CD4-positive, alpha-beta T cell treated with Interleukin-1 beta for 1 hour (primary cell): ENCODE results near the gene PALM3.
"Not testable (repeated sequence)": the region's sequence is repeated elsewhere in the genome, so short reads cannot be mapped to it uniquely, and the experiment has no call there.

Experiments
- DNase-seq, 2 donors: peaks; one replicate each; pipeline ENCODE4 v3.0.0-alpha.2; 2020 to 2022

The PALM3 gene

DNA sequence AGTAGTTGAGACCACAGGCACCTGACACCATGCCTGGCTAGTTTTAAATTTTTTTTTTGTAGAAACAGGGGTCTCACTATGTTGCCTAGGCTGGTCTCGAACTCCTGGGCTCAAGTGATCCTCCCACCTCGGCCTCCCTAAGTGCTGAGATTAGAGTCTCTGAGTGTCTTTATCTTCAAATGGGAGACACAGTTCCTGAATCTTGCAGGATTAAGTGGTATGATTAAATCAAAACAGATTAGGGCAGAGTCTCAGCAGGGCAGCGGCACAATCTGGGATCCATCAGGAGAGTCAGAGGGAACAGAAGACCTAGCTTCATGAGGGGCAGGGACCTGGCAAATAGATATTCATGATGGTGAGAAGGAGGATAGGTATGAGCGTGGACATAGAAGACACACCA lies 33.0 kb downstream of the PALM3 start:
- DNase-seq: no peak

DNA sequence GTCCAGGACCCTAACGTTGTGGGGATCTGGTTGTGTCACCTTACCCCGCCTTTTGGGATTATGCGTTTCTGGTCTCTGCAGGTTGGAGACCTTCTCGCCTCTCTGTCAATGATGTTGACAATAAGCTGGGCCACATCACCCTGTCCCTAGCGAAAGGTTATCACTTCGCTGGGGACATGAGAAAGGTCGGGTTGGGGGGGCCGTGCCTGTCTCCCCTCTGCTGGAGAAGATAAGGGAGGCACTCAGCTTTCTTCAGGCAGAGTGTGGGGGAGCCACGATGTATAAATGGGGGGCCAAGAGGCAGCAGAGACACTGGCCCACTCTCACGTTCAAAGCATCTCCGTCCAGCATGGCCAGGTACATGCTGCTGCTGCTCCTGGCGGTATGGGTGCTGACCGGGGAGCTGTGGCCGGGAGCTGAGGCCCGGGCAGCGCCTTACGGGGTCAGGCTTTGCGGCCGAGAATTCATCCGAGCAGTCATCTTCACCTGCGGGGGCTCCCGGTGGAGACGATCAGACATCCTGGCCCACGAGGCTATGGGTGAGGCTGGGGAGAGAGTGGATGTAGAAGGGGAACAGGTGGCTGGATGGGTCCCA lies 33.9 kb downstream of the PALM3 start, which contains the start of gene RLN3:
RLN3 (plus strand) TSS at position 293 of the 595 bp plus-strand sequence; CDS start at position 350, 57 bp downstream.
- no peak for DNase-seq

DNA sequence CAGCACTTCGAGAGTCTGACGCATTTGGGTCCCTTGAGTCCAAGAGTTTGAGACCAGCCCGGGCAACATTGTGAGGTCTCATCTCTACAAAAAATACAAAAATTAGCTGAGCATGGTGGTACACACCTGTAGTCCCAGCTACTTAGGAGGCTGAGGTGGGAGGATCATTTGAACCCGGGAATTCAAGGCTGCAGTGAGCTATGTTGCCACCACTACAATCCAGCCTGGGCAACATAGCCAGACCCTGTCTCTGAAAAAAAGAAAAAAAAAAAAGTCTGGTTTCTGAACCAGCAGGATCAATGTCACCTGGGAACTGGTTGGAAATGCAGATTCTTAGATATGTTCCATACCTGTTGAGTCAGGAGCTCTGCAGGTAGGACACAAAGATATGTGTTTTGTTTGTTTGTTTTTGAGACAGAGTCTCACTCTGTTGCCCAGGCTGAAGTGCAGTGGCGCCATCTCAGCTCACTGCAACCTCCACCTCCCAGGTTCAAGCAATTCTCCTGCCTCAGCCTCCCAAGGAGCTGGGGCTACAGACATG lies 35.2 kb downstream of the PALM3 start:
- not testable (repeated sequence) for DNase-seq

DNA sequence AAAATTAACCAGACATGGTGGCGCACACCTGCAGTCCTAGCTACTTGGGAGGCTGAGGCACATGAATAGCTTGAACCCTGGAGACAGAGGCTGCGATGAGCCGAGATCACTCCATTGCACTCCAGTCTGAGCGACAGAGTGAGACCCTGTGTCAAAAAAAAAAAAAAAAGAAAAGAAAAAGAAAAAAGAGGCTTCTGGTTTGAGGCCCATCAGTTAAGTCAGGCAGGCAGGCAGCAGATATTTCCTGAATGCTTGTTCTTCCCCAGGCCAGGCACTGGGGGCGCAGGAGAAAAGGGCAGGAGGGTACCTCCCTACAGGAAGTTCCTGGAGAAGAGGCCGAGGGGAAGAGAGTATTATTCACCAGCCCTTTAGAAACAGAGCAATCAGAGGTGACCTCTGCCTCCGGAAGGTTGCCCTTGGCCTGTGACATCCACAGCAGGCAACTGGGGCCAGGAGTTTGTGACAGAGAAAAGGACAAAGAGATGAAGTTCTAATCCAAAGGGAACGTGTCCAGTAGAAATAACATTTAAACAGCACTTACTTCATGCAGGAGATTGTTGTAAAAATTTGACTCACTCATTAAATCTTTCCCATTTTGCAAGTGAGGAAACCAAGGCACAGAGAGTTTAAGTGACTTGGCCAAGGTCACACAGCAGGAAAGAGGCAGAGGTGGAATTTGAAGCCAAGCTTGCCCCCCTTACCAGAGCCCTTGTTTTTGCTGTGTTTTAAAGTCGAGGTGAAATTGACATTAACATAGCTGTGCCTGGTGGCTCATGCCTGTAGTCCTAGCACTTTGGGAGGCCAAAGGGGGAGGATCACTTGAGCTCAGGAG lies 38.3 kb downstream of the PALM3 start:
- DNase-seq: peak; percentile 25 to 52

DNA sequence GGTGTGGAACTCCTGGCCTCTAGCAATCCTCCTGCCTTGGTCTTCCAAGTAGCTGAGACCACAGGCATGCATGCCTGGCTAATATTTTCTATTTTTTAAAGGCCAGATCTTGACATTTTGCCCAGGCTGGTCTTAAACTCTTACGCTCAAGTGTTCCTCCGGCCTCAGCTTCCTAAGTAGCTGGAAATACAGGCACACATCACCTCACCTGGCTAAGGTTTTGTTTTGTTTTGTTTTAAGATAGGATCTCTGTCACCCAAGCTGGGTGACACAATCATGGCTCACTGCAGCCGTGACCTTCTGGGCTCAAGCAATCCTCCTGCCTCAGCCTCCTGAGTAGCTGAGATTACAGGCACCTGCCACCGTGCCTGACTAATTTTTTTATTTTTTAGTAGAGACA lies 39.4 kb downstream of the PALM3 start:
- DNase-seq: no peak

DNA sequence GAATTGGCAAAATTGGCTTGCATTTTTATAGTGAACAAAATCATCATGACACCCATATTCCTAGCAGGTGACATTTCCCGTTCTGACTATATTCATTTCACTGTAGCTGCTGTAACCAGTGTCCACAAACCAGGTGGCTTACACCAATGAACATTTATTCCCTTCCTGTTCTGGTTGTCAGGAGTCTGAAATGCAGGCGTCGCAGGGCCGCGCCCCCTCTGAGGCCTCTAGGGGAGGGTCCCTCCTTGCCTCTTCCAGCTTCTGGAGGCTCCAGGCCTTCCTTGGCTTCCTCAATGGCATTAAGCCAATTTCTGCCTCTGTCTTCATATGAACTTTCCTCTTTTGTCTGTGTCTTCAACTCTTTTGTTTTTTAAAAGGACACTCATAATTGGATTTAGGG lies 40.4 kb downstream of the PALM3 start:
- no peak for DNase-seq

DNA sequence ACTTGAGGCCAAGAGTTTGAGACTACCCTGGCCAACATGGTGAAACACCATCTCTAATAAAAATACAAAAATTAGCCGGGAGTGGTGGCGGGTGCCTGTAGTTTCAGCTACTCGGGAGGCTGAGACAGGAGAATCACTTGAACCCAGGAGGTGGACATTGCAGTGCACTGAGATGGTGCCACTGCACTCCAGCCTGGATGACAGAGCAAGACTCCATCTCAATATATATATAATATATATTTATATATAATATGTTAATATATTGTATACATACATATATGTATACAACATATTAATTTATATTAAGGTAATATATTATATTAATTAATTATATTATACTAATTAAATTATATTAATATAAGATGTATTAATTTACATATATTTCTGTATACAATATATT lies 42.1 kb downstream of the PALM3 start:
- DNase-seq: not testable (repeated sequence)

DNA sequence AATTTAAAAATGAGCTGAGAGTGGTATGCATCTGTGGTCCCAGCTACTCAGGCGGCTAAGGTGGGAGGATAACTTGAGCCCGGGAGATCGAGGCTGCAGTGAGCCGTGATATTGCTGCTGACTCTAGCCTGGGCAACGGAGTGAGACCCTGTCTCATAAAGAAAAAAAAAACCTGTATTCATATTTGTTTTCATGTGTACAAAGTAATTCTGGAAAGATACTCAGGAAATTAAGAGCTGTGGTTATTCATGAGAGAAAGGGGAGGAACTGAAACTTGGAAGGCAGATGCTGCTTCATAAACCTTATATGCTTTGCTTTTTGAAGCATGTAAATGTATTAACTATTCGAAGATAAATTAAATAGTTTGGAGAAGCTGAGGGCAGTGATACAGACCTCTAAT lies 42.8 kb downstream of the PALM3 start:
- no peak for DNase-seq

DNA sequence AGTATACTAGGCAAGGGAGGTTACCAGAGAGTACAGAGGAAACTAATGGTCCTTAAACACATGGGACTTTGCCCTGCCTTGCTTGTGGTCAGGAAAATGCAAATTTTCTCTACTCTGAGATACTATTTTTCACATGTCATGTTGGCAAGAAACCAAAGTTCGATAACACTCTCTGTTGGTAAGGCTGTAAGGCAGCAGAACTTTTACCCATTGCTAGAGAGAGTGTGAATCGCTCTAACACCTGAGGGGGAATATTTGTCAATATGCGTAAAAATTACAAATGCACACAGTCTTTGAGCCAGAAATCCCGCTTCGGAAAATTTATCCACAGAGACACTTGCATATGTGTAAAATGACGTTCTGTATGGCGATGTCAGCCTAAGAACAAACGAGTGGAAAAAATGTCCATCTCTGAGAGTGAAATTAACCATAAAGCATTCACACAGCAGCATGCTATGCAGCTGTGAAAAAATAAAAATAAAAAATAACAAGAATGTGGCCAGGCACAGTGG lies 46.3 kb downstream of the PALM3 start:
- no peak for DNase-seq

DNA sequence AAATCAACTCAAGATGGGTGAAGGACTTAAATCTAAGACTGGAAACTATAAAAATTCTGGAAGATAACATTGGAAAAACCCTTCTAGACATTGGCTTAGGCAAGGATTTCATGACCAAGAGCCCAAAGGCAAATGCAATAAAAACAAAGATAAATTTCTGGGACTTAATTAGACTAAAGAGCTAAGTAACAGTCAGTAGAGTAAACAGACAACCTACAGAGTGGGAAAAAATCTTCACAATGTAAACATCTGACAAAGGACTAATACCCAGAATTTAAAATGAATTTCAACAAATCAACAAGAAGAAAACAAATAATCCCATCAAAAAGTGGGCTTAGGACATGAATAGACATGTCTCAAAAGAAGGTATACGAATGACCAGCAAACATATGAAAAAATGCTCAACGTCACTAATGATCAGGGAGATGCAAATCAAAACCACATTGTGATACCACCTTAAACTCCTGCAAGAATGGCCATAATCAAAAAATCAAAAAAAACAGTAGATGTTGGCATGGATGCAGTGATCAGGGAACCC lies 49.4 kb downstream of the PALM3 start:
- no peak for DNase-seq

DNA sequence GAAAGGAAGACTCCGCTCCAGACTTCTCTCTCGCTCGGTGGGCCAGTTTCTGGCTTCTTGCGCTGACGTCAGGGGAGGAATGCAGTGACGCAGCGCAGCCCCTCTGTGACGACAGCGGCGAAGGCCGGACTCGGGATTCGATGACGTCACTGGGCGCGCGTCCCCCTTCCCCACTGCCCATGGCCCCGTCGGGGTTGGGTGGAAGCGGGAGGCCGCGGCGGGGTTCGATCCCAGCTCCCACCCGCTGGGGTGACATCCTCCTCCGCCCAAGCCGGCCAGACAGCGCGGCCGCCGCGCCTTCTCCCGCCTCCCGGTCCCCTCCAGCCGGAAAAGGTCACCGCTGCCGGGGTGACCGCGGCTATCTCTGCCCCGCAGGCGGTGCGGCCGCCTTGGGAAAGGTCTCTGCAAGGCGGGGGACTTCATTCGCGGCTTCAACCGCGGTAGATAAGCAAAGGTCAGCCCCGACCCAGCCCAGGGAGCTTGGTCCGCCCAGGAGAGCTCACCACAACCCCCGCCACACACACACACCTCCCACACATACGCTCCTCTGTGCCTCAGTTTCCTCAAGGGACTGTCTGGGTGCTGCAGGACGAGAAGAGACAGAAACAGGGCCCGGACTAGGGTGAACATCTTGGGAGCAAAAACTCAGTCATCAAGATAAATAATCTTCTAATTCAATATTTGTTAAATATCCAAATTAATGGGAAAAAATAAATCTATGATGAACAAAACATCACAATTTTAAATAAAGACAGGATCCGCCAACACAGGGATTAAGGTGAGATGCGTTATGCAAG lies 54.9 kb downstream of the PALM3 start:
- no peak for DNase-seq

DNA sequence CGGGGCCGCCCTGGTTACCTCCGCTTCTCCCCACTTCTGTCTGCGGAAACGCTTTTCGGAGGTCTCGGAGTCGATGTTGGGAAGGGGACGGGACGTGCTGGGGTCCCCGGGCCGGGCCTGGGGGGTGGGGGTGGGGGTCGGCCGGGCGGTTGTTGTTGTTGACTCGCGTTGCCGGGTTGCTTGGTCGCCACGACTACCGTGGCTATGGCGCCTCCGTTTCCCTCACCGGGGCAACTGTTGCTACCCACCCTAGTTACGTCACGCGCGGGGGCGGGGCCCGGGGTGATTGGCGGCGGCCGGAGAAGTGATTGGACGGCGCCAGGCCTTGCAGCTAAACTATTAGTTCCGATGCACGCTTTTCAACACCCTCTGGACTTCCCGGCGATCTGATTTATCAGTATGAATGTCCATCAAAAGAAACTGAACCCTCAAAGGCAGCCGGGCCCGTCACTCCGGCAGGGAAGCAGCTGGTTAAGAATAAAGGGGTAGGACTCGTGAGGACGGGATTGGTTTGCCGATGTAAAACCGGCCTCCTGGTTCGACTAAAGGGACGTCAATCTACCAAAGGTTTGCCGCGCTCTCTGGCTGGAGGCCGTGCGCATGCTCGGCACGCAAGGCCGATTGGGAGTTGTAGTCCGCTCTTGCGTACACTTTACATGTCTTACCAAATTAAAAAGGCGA lies 55.7 kb downstream of the PALM3 start, which contains the start of gene RFX1:
RFX1 (minus strand) TSS at position 236 of the 681 bp plus-strand sequence. CDS start 12,477 bp downstream, outside the sequence.
- DNase-seq: peak; percentile 100

DNA sequence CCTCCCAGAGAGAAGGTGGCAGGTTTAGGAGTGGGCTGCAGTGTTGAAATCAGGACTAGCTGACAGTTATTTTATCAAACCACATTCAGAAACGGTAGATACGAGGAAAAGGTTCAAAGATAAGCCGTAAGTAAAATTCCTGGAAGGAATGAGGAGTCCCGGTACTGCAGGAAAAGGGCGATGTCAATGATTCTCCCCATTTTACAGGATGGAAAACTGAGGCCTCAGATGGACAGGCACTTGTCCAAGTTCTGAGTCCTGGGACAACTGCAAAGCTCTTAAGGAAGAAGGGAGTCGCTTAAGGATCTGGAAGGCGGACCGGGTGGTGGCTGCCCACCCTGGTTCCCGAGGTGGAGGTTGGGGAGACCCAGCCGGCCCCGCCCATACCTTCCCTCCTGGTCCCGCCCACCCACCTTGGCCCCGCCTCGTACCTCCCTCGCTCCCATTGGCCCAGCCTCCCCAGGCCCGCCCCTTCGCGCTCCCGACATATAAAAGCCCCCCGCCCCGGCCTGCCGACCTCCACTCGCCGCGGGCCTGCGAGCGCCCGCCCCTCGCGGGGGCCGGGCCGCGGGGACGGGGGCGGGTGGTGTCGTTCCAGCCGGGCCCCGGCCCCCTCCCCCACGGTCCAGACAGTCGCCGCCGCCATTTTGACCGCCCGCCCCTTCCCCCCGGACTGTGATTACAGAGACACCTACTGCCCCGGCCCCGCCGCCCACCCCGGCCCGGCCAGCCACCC lies 56.4 kb downstream of the PALM3 start:
- DNase-seq: peak; percentile 93 to 95

DNA sequence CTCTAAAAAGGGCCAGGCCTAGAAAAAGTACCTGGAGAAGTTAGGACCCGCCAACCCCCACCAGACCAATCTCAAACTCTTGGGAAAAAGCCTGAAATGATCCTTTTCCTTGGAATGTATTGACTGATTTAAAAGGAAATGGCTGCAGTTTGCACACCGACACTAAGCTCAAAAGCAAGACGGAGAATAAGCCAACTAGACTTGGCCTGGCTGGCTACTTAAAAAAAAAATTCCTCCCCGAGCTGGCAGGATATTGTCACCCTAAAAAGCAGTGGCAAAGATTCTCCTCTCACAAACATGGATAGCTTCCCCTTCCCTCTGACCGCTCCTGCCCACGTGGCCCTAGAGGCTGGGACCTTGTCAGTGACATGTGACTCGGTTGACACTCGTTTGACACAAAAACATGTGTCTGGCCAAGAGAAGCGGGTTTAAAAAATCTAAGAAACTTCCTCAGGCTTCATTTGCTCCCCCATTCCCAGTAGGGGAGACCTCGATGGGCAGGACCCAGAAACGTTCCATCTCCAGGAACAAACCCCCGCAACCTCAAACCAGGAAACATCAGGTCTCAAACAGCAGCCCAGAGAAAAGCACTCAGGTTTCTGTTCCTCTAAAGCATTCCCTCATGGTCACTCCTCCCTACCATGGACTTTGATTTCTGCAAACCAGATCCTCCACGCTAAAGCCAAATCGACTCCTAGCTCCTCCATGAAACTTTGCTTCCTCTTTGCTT lies 57.1 kb downstream of the PALM3 start:
- peak; percentile 28 to 58 for DNase-seq
